ENCODE results near the gene CYP46A1. TPM values are rescaled to one million over a fixed set of nuclear protein-coding genes. Genes with fewer than 3 reads are reported as not detected.

CYP46A1 gene
- total and polyA plus RNA-seq, 2 donors (not counting 1 experiment from before 2014, with no cell fraction given): 0.27 to 0.28 TPM

- WGBS (ENCODE audit: insufficient coverage): 86% methylated on average over 5 of the region's 6 CpGs
- peaks cover 0 to 5% (median 0%) of the 10 kb centered on the region in 3 donors for H3K9me3 ChIP-seq (ENCODE audit: control extremely low read depth in 1 of 3, control insufficient read depth in 2 of 3, insufficient read depth in 1 of 3, low read length in 2 of 3)
- ATAC-seq (ENCODE audit: low read depth) (no peak), DNase-seq (no peak)
- H4K20me1 ChIP-seq (ENCODE audit: control insufficient read depth, insufficient read depth, low read length, poor library complexity, severe bottlenecking): no peaks in the 10 kb centered on the region
- no peak overlapping the region for H3K27ac ChIP-seq (ENCODE audit: low read length in 2 of 2)
- H3K4me3 ChIP-seq (ENCODE audit: control extremely low read depth in 1 of 5, extremely low read depth in 1 of 5, insufficient read depth in 1 of 5, low read depth in 2 of 5, low read length in 4 of 5): no peak overlapping the region
- intact Hi-C loops (cut with micrococcal nuclease): no loop called here
- no peak overlapping the region for H2AFZ ChIP-seq (ENCODE audit: insufficient read depth, low read depth, low read length, poor library complexity, severe bottlenecking)
- no peak overlapping the region for H3K4me2 ChIP-seq (replicated peaks; ENCODE audit: low read depth, low read length, poor library complexity, severe bottlenecking)
- TF ChIP-seq EZH2 (IDR thresholded peaks at IDR 0.05; ENCODE audit: borderline replicate concordance, insufficient read depth, low read depth, low read length, poor library complexity, severe bottlenecking) (no peak), CTCF (IDR thresholded peaks at IDR 0.05) (no peak)
- no peaks in the 10 kb centered on the region for H3K9me3 Mint-ChIP-seq (ENCODE audit: insufficient read depth)
- no peak overlapping the region for H3K4me3 Mint-ChIP-seq
- no peaks in the 10 kb centered on the region for H3K36me3 ChIP-seq (replicated peaks in 1 of 2; ENCODE audit: control extremely low read depth in 1 of 2, control insufficient read depth in 1 of 2, extremely low read depth in 1 of 2, insufficient read depth in 2 of 2, low read length in 1 of 2)
- H3K79me2 ChIP-seq (ENCODE audit: control insufficient read depth, insufficient read depth, low read length): no peaks in the 10 kb centered on the region
- no peaks in the 10 kb centered on the region for H3K27me3 ChIP-seq (replicated peaks in 1 of 4; ENCODE audit: control extremely low read depth in 1 of 4, control insufficient read depth in 3 of 4, insufficient read depth in 4 of 4, low read length in 3 of 4)
- CTCF ChIA-PET: interaction anchor here (0.9 kb wide), 1 partner anchor 9 kb away, joined by 3 read pairs; no protein-coding TSS in a partner anchor
- H3K9ac ChIP-seq (ENCODE audit: low read length): no peak overlapping the region
- POLR2A ChIA-PET: interaction anchor here (0.7 kb wide), 1 partner anchor 287 kb away, joined by 6 read pairs; the partner anchor contains the start of gene SETD3
- no peaks in the 10 kb centered on the region for H3K4me1 ChIP-seq (ENCODE audit: control insufficient read depth in 2 of 2, insufficient read depth in 2 of 2, low read length in 2 of 2)
- peaks cover 22% of the 10 kb centered on the region for H3K27me3 Mint-ChIP-seq
- H3K27ac Mint-ChIP-seq: no peak overlapping the region
- no peaks in the 10 kb centered on the region for H3K4me1 Mint-ChIP-seq
Measured at GRCh38 chr14:99768381-99768780, 84.3 kb downstream of the CYP46A1 start.

- no peaks in the 10 kb centered on the region for H3K4me1 ChIP-seq (ENCODE audit: control insufficient read depth in 2 of 2, insufficient read depth in 2 of 2, low read length in 2 of 2)
- ChIA-PET POLR2A (interaction anchor here (0.7 kb wide), 1 partner anchor 288 kb away, joined by 6 read pairs; the partner anchor contains the start of gene SETD3), CTCF (no interaction called here)
- Mint-ChIP-seq H3K4me1 (no peaks in the 10 kb centered on the region), H3K27me3 (peaks cover 22% of the 10 kb centered on the region), H3K9me3 (ENCODE audit: insufficient read depth) (no peaks in the 10 kb centered on the region), H3K27ac (no peak overlapping the region), H3K4me3 (no peak overlapping the region)
- no peaks in the 10 kb centered on the region for H3K27me3 ChIP-seq (replicated peaks in 1 of 4; ENCODE audit: control extremely low read depth in 1 of 4, control insufficient read depth in 3 of 4, insufficient read depth in 4 of 4, low read length in 3 of 4)
- no peak overlapping the region for H3K27ac ChIP-seq (ENCODE audit: low read length in 2 of 2)
- no peak overlapping the region for H2AFZ ChIP-seq (ENCODE audit: insufficient read depth, low read depth, low read length, poor library complexity, severe bottlenecking)
- no peaks in the 10 kb centered on the region for H3K36me3 ChIP-seq (replicated peaks in 1 of 2; ENCODE audit: control extremely low read depth in 1 of 2, control insufficient read depth in 1 of 2, extremely low read depth in 1 of 2, insufficient read depth in 2 of 2, low read length in 1 of 2)
- intact Hi-C loops (cut with micrococcal nuclease): no loop called here
- TF ChIP-seq CTCF (IDR thresholded peaks at IDR 0.05) (no peak), EZH2 (IDR thresholded peaks at IDR 0.05; ENCODE audit: borderline replicate concordance, insufficient read depth, low read depth, low read length, poor library complexity, severe bottlenecking) (no peak)
- no peaks in the 10 kb centered on the region for H4K20me1 ChIP-seq (ENCODE audit: control insufficient read depth, insufficient read depth, low read length, poor library complexity, severe bottlenecking)
- no peak overlapping the region for H3K9ac ChIP-seq (ENCODE audit: low read length)
- no peaks in the 10 kb centered on the region for H3K9me3 ChIP-seq (ENCODE audit: control extremely low read depth in 1 of 3, control insufficient read depth in 2 of 3, insufficient read depth in 1 of 3, low read length in 2 of 3)
- DNase-seq: no peak
- H3K4me2 ChIP-seq (replicated peaks; ENCODE audit: low read depth, low read length, poor library complexity, severe bottlenecking): no peak overlapping the region
- no peak overlapping the region for H3K4me3 ChIP-seq (ENCODE audit: control extremely low read depth in 1 of 5, extremely low read depth in 1 of 5, insufficient read depth in 1 of 5, low read depth in 2 of 5, low read length in 4 of 5)
- no peaks in the 10 kb centered on the region for H3K79me2 ChIP-seq (ENCODE audit: control insufficient read depth, insufficient read depth, low read length)
- ATAC-seq (ENCODE audit: low read depth): no peak
- 94% methylated on average over 5 of the region's 6 CpGs for WGBS (ENCODE audit: insufficient coverage)
Measured at GRCh38 chr14:99769123-99769522, 85.0 kb downstream of the CYP46A1 start.

Data from B cell (primary cell).